ENCODE results near the gene JAM2. TPM values are rescaled to one million over a fixed set of nuclear protein-coding genes. Genes with fewer than 3 reads are reported as not detected.
"Not testable (repeated sequence)": the region's sequence is repeated elsewhere in the genome, so short reads cannot be mapped to it uniquely, and the experiment has no call there.

The JAM2 gene
- total RNA-seq, 1 experiment from 2014 or later, result 1.9 TPM

DNA sequence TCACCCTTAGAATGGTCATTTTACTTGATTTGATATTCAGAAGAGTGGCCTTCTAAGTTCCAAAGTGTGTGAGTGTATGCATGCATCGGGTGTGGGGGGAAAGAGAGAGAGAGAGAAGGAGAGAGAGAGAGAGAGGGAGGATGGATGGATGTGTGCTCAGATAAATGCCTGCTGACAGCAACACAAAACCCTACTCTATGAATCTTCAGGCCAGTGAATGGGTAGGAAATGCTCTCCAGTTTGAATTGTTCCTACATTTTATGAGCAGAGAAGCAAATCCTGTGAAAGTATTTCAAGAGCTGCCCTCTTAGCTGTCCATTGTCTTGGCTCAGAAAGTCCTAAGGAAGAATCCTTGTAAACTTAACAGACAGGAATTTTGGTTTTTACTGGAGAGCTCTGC lies 7.4 kb downstream of the JAM2 start:
- DNase-seq (ENCODE audit: low read depth), result no peak

DNA sequence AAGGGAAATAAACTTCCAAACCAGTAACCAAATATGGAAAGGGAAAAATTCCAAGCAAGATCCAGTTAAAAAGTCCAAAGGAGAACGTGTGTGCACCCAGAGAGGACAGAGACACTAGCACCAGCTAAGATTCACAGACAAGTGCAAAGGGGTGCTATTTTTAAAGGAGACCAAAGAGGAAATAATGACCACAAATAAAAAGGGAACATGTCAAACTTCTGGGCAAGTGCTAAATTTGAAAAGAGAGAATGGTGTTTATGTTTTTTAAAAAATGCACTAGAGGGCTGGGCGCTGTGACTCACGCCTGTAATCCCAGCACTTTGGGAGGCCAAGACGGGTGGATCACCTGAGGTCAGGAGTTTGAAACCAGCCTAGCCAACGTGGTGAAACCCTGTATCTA lies 8.6 kb downstream of the JAM2 start:
- DNase-seq (ENCODE audit: low read depth), result no peak

DNA sequence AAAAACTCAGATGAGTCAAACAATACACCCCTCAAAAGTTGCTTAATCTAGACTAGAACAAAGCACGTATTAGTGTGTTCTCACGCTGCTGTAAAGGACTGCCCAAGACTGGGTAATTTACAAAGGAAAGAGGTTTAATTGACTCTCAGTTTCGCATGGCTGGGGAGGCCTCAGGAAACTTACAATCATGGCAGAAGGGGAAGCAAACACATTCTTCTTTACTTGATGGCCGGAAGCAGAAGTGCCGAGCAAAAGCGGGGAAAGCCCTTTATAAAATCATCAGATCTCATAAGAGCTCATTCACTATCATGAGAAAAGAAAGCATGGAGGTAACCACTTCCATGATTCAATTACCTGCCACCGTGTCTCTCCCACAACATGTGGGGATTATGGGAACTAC lies 10.1 kb downstream of the JAM2 start:
- no peak for DNase-seq (ENCODE audit: low read depth)

DNA sequence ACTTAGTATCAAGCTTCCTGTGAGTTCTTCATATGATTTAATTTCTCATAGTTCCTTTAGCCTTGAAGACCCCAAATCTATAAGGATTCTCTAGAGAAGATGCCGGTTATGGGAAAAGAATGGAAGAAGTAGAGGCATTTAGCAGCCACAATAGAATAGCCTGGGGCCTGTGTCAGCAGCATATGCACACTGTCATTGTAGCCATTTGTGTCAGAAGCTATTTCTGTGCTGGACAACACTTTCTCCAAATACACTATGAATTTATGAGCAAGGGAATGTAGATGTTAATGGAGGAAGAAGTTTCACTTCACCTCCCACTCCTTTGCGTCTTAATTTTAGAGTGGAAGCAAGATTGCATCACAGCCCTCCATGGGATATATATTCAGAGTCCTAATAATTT lies 17.4 kb downstream of the JAM2 start:
- no peak for DNase-seq (ENCODE audit: low read depth)

DNA sequence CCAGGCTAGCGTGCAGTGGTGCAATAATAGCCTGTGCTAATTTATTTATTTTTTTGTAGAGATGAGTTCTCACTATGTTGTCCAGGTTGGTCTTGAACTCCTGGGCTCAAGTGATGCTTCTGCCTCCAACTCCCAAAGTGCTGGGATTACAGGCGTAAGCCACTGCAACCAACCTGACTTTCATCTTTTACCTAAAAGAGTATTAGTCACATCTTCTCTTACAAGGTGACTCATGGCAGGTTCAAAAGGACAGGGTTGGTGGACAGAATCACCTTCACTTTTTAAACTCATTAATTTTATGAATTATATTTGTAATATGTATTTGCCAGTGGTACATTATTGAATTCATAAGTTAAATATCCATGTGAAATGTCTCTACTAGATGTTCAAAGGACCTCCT lies 18.1 kb downstream of the JAM2 start:
- DNase-seq (ENCODE audit: low read depth), result no peak

DNA sequence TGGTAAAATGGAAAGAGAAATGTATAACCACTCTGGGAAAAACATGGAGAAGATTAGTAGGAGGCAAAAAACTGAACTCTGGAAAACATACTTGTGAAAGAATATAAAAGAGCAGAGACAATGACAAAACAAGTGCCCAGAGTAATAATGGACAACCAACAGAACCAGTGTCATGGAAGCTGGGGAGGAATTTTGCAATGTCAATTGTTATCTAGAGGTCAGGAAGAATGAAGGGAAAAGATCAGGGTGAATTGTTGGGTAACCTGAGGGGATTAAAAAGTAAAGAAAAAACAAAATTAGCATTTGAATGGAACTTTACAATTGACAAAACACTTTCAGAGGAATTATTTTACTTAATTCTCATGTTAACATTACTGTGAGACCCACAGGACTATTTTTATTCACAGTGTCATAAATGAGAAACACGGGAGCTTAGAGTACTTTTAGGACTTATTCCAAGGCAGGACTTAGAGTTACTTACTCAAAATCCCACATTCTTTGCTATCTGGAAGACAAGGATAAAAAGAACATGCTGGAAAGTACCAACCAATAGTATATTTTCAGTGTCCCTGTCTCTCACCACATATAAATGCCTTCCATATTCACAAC lies 19.5 kb downstream of the JAM2 start:
- no peak for DNase-seq (ENCODE audit: low read depth)

DNA sequence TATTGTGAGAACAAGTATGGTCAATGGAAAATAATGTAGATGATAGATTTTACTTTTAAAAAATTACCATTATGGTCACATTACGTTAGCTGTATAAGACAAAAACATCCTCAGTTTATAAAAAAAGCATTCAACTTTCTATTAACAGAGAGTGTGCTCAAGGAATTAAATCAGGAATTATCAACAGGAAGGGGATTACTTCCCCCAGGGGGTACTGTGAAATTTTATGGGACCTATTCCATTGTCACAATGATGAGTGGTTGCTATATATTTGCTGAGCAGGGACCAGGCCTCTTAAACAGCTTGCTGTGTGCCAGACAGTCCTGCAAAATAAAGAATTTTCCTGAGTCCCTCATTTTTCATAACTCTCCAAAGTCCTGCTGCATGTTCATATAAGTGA lies 21.2 kb downstream of the JAM2 start:
- DNase-seq (ENCODE audit: low read depth), result no peak

DNA sequence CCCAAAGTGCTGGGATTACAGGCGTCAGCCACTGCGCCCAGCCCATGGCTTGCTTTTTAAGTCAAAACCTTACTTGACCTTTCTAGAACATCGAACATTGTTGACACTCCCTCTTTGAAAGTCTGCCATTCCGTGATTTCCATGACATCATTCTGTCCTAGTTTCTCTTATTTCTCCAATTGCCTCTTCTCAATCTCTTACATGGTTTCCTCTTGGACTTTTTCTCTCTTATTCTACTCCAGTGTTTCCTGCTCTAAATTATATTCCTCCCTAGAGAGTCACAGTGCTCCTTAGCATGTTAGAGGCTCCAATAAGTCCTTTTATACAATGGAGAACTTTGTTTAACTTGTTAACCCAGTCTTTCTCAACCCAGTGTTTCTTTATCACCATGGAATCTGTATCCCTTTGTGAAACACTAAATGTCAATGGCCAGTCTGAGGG lies 25.5 kb downstream of the JAM2 start:
- DNase-seq (ENCODE audit: low read depth), result no peak

DNA sequence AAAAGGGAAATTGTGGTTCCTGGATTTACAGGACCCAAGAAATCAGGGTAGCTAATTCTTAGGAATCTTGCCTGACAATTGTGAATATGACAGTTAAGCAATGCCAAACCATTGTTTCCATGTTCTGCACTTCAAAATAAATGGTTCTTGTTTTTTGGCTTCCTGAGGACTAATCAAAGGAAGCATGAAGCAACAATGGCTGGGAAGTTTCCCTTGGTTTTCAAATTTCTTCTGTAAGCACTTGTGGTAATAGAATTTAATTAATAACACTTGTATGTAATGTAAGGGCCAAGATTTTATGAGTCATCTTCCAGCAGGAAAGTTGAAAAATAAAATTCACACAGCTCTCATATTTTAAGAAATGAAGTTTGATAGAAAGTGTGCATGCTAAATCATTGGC lies 31.7 kb downstream of the JAM2 start:
- DNase-seq (ENCODE audit: low read depth), result peak; percentile 35

DNA sequence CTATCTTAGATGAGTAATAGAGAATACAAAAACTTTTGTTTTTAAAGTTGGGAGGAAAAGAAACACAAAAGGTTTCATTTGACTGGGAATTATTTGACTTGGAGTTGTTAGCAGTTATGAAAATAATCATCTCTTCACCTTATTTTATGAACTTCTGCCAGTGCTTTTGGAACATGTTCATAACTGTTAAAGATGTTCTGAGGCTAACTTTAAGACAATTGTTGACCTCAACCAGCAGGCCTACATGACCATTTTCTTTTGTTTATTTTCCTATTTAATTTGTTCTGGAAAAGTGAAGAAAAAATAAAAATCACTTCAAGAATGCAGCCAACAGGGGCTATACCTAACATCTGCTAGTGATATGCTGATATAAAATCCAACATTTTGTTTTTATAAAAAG lies 37.4 kb downstream of the JAM2 start:
- DNase-seq (ENCODE audit: low read depth), result no peak

DNA sequence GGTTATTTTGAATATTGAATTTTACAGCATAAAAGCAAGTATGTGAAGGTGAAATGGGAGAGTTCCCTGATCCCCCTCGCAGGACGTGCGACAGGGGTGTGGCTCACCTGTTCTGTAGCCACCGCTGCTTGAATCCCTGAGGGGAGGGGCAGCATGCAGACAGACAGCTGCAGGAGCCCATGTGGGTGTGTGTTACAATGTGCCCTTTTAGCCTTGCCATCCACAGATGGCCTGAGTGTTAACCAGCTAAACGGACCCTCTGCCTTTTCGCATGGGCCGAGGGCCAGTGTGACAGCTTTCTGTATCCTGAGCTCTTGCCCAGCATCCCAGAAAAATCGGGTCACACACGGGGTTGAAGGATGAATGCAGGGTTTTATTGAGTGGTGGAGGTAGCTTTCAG lies 43.3 kb downstream of the JAM2 start:
- no peak for DNase-seq (ENCODE audit: low read depth)

DNA sequence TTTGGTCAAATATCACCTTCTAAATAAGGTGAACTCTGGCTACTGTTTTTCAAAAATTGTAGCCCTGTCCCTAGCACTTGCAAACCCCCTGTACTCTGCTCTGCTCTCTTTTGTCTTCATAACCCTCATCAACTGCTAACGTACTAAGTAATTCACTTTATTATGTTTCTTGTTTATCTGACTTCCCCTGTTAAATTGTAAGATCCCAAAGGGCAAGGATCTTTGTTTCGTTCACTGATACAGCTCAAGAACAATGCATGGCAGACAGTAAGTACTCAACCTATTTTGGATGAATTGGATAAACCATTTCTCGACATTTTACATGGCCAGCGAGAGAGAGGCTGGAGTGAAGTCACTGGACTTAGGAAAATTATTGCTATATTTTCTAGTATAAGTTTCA lies 48.7 kb downstream of the JAM2 start:
- DNase-seq (ENCODE audit: low read depth), result no peak

DNA sequence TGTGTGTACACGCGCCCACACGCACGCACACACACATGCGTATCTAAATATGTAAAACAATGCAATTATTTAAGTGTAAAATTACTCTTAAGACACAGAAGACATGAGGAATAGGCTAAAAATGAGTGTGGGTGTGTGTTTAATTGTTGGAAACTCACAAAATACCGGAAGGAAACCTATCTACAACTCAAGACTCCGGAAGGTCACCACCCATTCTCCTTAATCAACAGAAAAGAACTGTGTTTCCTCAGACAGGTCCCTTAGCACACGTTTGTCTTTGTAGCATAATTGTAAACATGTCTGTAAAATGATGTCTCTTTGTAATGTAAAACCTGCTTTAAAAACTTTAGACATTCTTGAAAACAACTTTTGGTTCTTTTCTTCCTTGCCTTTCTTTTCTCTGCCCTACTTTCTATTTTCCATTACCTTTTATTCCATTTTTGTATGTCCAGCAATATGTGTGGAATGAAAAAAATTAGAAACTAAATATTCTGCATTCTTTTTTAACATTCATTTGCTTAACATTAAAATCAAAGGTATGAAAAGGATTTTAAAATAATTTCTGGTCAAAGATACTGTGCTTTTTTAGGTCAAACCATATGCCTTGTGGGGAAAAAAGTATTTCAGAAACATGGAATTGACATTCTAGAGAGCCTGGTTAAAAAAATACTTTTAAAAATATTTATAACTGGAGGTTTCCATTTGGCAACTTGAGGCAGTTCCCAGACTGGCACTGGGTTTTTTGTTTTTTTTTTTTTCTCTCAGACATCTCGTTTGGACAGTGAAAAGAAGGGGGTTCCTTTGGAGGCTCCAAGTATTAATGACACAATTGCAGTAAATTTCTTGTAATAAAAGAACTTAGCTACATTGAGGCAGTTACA lies 49.5 kb downstream of the JAM2 start:
- DNase-seq (ENCODE audit: low read depth), result no peak

DNA sequence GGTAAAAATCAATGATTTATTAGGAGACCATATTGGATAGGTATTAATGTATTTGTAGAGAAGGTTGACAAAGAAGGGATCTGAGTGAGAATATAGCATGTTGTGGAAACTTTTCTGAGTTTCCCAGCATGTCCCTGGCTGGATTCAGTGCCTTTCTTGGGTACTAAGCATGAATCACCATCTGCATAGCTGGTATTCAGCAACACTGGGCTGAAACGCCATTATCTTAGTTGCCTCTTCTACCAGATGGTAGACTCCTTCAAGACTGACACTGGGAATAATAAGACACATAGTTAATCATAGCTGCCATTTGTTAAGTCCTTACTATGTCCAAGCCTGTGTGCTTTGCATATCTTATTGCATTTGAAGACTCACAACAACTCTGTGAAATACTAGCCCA lies 50.2 kb downstream of the JAM2 start:
- DNase-seq (ENCODE audit: low read depth), result no peak

DNA sequence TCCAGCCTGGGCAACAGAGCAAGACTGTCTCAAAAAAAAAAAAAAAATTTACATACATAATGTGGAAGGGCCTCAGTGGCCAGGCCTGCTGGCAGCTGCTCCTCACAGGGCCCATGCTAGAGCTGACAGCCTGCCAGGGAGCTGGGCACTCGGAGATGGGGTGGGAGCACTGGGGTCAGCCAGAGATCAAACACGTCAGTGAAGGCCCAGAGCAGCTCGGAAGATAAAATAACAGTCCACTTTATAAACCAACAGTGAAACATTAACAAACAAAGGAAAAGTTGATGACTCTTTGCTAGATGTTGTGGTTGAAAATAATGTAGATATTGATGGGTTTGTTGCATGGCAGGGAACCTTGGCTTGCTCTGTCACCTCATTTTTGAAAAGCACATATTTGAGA lies 52.9 kb downstream of the JAM2 start:
- DNase-seq (ENCODE audit: low read depth), result no peak

DNA sequence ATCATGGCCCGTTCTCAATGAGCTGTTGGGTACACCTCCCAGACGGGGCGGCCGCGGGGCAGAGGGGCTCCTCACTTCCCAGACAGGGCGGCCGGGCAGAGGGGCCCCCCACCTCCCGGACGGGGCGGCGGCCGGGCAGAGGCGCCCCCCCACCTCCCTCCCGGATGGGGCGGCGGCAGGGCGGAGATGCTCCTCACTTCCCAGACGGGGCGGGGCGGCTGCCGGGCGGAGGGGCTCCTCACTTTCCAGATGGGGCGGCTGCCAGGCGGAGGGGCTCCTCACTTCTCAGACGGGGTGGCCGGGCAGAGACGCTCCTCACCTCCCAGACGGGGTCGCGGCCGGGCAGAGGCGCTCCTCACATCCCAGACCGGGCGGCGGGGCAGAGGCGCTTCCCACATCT lies 56.4 kb downstream of the JAM2 start:
- DNase-seq (ENCODE audit: low read depth), result not testable (repeated sequence)

DNA sequence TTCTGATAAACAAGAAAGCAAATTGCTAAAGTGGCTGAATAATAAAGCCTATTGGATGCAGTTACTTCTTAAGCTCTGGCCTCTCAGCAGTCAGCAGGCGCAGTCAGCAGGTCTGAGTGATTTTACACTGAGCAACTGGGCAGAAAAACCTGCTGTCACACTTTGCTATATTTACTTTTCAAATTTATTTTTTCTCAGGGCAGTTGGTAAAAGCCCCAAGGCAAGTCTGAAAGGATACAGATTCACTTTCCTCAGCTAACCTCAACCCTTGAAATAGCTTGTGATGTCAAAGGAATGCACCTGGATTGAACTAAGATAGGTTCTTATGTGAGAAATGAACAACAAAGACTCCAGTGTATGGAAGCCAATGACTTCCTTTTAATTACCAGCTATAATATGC lies 61.7 kb downstream of the JAM2 start:
- DNase-seq (ENCODE audit: low read depth), result peak; percentile 6

DNA sequence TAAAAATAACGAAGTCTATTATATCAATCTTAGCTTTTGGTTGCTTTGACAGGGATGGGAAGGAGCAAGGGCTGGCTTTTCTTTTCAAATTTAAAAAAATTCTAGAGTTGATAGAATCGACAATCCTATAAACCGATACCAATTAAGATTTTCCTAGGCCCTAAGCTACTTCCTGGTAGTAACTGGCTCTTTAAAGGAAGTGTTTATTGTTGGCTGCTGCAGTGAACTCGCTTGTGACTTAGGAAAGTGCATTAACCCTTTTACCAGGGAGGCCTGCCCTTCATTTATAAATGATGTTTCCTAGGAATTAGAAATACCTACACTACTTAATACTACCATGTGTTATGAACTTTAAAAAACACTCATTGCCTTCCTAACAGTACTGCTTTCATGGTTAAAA lies 62.5 kb downstream of the JAM2 start:
- DNase-seq (ENCODE audit: low read depth), result no peak

DNA sequence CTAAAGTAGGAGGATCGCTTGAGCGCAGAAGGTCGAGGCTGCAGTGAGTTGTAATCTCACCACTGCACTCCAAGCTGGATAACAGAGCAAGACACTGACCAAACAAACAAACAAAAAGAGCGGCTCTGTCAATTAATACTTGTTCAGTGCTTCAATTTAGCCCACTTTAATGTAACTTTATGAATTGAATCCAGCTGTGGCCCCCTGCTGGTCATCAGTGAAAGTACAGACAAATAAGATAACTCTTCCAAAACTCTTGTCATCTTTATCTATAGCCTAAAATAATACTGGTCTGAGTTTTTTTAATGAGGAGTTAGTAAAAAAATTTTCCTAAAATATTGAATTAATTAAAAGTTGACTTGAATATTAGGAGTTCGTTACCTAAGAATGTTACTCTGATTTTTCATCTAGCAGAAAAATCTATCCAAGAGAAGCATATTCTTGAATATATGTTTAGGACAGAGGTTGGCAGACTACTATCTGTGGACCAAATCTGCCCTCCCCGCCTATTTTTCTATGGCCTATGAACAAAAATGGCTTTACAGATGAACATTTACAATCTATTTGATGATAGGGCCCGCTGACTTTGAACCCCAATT lies 69.5 kb downstream of the JAM2 start:
- DNase-seq (ENCODE audit: low read depth), result peak; percentile 43

DNA sequence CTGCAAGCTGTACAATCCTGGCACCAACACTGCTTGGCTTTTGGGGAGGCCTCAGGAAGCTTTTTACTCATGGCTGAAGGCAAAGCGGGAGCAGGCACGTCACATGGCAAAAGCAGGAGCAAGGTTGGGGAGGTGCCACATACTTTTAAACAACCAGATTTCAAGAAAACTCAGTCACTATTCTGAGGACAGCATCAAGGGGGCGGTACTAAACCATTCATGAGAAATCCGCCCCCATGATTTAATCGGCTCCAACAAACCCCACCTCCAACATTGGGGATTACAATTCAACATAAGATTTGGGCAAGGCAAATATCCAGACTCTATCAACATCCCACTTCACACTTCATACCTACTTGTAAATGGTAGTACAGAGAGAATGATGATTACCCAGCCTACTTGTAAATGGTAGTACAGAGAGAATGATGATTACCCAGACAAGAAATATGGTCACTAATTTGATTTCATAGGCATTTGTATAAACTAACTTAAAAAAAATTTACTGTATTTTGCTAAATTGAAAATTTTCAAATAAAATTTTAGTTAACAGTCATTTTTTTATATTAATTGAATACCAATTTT lies 70.7 kb downstream of the JAM2 start:
- no peak for DNase-seq (ENCODE audit: low read depth)

DNA sequence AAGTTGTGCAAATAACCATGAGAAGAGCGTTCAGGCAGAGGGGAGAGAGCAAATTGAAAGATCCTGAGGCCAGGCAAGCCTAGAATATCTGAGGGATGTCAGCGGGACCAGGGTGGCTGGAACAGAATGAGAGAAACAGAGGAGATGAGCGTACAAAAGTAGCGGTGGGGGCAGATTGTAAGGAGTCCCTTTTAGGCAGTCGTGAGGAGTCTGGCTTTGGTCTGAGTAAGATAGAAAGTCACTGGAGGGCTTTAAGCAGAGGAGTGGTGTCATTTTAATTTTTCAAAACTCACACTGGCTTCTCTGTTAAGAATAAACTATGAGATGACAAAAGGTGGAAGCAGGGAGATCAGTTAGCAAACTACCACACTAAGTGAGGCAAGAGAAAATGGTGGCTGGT lies 71.5 kb downstream of the JAM2 start:
- no peak for DNase-seq (ENCODE audit: low read depth)

DNA sequence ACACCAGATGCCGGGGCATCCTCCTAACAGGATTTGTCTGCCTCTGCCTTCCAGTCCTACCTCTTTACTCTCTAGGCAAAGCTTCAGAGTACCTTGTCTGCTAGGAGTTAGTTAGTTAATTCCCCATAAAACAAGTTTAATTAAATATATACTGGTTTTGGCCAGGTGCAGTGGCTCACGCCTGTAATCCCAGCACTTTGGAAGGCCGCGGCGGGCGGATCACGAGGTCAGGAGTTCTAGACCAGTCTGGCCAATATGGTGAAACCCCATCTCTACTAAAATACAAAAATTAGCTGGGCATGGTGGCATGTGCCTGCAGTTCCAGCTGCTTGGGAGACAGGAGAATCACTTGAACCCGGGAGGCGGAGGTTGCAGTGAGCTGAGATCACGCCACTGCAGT lies 75.0 kb downstream of the JAM2 start:
- not testable (repeated sequence) for DNase-seq (ENCODE audit: low read depth)

All from RPMI7951 (cell line).